NCI-H524 (cell line): ENCODE data around the gene NDUFA6.
A peak's percentile ranks its signal among the peaks of the same experiment; 100 is the strongest.
"Not testable (repeated sequence)": the region's sequence is repeated elsewhere in the genome, so short reads cannot be mapped to it uniquely, and the experiment has no call there.

Experiments used
- DNase-seq, 2 experiments: peaks; one replicate each; lab custom pipeline; 2025; lab: John Stamatoyannopoulos, UW

Gene NDUFA6

GRCh38 chr22:42090596-42091454 is at the start of gene NDUFA6:
Gene NDUFA6 (minus strand): TSS chr22:42090772. CDS start chr22:42090744, 28 bp downstream.
- peak; percentile 99 to 100 for DNase-seq

- not testable (repeated sequence) for DNase-seq
Observed at GRCh38 chr22:42140153-42140552, 49.6 kb upstream of the NDUFA6 start.

- not testable (repeated sequence) for DNase-seq
Observed at GRCh38 chr22:42139508-42139907, 48.9 kb upstream of the NDUFA6 start.

- DNase-seq = no peak
Observed at GRCh38 chr22:42138972-42139371, 48.4 kb upstream of the NDUFA6 start.

- no peak for DNase-seq
Observed at GRCh38 chr22:42138122-42138770, 47.7 kb upstream of the NDUFA6 start.

GRCh38 chr22:42135688-42136087 is 45.1 kb upstream of the NDUFA6 start:
- DNase-seq = not testable (repeated sequence)

- no peak for DNase-seq
Observed at GRCh38 chr22:42134100-42135020, 43.8 kb upstream of the NDUFA6 start.

GRCh38 chr22:42132457-42132856 is 41.9 kb upstream of the NDUFA6 start:
- DNase-seq = no peak

DNA sequence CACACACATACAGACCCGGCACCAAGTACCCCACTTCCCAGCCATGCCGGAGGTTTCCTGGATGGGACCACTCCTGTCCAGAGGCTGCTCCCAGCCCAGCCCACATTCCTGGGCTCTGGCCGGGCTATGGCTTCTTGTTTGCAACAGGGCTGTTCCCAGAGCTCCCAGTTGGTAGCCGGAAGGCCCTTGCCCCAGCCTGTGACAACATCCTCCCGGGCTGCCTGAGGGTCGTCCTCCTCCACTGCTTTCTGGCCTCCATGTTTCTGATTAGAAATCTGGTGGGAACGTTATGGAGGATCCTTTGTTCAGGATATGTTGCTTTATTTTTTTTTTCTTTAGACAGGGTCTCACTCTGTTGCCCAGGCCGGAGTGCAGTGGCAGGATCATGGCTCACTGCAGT is 41.0 kb upstream of the NDUFA6 start:
- DNase-seq = no peak

- not testable (repeated sequence) for DNase-seq
Observed at GRCh38 chr22:42130639-42131431, 40.3 kb upstream of the NDUFA6 start, which contains the start of gene CYP2D6. Gene CYP2D6 (minus strand): TSS chr22:42130810. CDS start chr22:42130791, 19 bp downstream.

GRCh38 chr22:42130182-42130581 is 39.6 kb upstream of the NDUFA6 start:
- DNase-seq = not testable (repeated sequence)

DNA sequence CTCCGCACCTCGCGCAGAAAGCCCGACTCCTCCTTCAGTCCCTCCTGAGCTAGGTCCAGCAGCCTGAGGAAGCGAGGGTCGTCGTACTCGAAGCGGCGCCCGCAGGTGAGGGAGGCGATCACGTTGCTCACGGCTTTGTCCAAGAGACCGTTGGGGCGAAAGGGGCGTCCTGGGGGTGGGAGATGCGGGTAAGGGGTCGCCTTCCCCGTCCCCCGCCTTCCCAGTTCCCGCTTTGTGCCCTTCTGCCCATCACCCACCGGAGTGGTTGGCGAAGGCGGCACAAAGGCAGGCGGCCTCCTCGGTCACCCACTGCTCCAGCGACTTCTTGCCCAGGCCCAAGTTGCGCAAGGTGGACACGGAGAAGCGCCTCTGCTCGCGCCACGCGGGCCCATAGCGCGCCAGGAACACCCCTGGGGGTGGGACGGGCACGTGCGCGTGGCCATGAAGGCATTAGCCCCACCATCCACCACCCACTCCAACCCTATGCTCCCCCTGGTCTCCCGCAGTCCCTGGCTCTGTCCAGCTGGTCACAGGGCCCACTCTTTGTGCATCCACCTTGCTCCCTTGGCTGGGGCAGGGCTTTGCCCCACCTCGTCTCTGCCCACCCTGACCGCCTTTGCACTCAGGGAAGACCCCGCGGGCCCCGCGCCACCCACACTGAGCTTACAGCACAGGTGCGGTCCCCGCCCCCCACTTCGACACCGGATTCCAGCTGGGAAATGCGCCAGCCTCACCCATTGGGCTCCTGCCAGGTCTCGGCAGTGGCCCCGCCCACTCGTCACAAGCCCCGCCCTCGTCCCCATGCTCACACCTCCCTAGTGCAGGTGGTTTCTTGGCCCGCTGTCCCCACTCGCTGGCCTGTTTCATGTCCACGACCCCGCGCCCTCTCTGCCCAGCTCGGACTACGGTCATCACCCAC is 38.5 kb upstream of the NDUFA6 start:
- not testable (repeated sequence) for DNase-seq

- not testable (repeated sequence) for DNase-seq
Observed at GRCh38 chr22:42128007-42128406, 37.4 kb upstream of the NDUFA6 start.

GRCh38 chr22:42127606-42128005 is 37.0 kb upstream of the NDUFA6 start:
- DNase-seq = no peak

GRCh38 chr22:42123529-42123928 is 33.0 kb upstream of the NDUFA6 start:
- DNase-seq = not testable (repeated sequence)

- not testable (repeated sequence) for DNase-seq
Observed at GRCh38 chr22:42120231-42121021, 29.9 kb upstream of the NDUFA6 start.

GRCh38 chr22:42116848-42117424 is 26.4 kb upstream of the NDUFA6 start:
- DNase-seq = peak in 1 of 2 experiments; percentile 29

DNA sequence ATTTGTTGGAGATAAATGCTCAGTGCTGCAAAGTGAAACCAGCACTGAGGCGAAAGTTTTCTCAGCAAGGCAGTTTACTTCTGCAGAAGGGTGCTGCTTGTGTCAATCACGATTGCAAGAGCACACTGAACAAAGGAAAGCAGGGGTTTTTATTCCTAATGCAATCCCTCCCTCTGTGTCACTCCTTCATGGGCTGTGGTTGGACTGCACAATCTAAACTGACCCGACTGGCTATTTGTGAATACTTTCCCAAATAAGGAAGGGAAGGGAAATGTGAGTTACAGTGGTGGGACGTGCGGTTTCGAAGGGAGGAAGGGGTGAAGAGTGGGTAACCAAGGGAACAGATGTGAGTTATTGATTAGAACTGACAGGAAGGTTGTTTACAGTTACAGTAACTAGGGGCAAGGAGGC is 24.9 kb upstream of the NDUFA6 start:
- not testable (repeated sequence) for DNase-seq

DNA sequence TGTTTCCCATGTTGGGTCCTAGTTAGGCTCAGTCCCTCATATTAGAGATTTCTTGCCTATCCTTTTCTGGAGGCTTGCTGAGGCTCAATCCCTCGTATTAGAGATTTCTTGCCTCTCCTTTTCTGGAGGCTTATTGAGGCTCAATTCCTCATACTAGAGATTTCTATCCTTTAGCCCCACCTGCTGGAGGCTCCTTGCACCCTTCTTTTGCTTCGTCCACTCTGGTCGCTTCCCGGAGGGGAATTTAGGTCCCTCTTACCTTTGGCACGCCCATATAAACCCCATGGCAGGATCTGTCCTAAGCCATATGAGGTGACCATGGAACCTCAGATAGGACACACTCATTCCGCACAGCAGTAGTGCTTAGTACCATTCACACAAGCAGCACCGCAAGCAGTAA is 24.1 kb upstream of the NDUFA6 start:
- peak in 1 of 2 experiments; percentile 12 for DNase-seq
